Measurements from ENCODE around the gene ADGB.
"Not testable (repeated sequence)": the region's sequence is repeated elsewhere in the genome, so short reads cannot be mapped to it uniquely, and the experiment has no call there.

Gene ADGB

DNA sequence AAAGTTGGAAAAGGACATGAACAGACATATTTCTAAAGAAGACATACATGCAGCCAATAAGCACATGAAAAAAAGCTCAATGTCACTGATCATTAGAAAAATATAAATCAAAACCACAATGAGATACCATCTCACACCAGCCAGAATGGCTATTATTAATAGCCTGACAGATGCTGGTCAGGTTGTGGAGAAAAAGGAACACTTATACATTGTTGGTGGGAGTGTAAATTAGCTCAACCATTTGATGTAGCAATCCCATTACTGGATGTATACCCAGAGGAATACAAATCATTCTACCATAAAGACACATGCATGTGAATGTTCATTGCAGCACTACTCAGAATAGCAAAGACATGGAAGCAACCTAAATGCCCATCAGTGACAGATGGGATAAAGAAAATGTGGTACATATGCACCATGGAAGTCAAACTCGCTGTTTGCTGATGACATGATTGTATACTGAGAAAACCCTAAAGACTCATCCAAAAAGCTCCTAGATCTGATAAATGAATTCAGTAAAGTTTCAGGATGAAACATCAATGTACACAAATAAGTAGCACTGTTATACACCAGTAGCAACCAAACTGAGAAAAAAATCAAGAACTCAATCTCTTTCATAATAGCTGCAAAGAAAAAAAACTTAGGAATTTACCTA, 196.8 kb downstream of the ADGB start:
- no peak for TF ChIP-seq ZFX (IDR thresholded peaks at IDR 0.05; ENCODE audit: borderline replicate concordance)
- TF ChIP-seq, protein P1, sequence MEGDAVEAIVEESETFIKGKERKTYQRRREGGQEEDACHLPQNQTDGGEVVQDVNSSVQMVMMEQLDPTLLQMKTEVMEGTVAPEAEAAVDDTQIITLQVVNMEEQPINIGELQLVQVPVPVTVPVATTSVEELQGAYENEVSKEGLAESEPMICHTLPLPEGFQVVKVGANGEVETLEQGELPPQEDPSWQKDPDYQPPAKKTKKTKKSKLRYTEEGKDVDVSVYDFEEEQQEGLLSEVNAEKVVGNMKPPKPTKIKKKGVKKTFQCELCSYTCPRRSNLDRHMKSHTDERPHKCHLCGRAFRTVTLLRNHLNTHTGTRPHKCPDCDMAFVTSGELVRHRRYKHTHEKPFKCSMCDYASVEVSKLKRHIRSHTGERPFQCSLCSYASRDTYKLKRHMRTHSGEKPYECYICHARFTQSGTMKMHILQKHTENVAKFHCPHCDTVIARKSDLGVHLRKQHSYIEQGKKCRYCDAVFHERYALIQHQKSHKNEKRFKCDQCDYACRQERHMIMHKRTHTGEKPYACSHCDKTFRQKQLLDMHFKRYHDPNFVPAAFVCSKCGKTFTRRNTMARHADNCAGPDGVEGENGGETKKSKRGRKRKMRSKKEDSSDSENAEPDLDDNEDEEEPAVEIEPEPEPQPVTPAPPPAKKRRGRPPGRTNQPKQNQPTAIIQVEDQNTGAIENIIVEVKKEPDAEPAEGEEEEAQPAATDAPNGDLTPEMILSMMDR (IDR thresholded peaks at IDR 0.05) = no peak
- H3K27ac ChIP-seq = no peak overlapping the region

DNA sequence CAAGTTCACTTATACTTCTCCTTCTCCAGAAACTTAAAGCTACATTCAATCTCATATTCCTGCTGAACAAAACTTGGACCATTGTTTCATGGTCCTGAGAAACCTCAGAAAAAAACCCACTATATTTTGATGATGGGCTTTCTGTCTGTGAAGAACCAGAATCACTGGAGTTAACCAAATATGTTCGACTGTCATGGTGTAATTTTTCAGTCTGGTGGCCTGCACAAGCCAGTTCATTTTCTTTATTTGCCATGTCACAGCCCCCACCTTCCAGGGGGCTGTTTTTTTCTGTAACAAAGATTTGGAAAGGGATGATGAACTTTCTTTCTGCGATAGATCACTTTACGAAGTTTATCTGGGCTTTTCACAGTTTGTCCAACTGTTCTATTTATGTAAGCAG, 204.4 kb downstream of the ADGB start:
- H3K27ac ChIP-seq = not testable (repeated sequence)

DNA sequence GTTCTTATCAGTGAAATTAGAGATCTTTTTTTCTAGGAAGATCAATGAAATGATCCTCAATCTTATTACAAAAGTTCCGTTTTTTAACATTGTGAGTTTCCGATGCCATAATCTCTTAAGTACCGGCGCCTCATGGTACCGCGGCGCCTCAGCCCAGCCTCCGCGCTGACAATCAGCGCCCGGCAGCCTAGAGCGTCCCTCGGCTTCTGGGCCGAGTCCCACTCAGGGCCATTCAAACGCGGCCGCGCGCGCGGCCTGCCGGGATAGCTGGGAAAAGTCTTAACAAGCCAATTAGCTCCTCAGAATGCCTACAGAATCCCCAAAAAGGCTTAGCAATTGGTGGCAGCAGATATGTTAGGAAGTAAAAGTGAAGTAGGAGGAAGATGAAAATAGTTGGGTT, 204.8 kb downstream of the ADGB start:
- H3K27ac ChIP-seq = no peak overlapping the region
- TF ChIP-seq, protein P1 (IDR thresholded peaks at IDR 0.05) = no peak
- TF ChIP-seq ZFX (IDR thresholded peaks at IDR 0.05; ENCODE audit: borderline replicate concordance) = no peak

DNA sequence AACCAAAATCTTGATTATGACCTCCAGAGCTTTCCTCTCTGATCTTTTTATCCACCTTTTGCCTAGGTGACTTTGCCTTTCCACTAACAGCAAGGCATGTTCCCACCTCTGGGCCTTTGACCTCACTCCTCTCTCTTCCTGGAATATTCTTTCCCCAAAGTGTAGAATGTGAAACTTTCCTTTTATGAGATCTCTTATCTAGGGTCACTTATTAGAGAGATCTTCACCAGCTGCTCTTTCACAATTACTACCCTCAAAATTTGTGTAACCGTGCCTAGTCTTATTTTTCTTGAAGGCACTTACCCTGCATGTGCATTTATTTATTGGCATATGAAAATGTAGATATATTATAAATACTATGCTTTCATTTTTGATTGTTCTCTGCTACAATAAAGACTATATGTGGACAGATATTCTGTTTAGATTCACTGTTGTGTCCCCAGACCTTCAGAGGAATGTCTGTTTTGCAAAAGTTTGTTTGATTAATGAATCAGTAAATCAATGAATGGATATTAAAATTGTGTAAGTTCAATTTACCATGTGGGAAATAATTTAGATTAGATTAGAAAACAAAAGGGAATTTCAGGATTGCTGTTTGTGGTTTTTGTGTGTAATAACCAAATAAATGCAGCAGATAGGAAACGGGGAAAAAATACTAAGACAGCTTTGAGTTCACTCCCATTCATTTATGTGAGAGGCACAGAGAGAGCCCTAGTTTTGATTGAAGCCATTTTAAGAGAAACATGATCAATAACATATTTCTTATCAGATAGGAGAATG, 207.0 kb downstream of the ADGB start:
- TF ChIP-seq, protein P1 (IDR thresholded peaks at IDR 0.05) = no peak
- no peak for TF ChIP-seq ZFX (IDR thresholded peaks at IDR 0.05; ENCODE audit: borderline replicate concordance)
- H3K27ac ChIP-seq = no peak overlapping the region

DNA sequence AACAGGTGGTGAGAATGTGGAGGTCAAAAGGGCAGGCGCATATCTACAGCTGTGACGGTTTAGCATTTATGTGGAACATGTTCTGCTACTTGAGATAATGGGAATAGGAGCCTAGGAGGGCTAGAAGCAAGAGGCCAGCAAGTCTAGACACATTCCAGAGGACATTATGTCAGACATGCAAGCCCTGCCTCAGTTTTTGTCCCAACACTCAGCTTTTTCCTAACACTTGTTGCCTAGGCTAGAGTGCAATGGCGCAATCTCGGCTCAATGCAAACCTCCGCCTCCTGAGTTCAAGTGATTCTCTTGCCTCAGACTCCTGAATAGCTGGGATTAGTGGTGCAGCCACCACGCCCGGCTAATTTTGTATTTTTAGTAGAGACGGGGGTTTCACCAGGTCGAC, 210.2 kb downstream of the ADGB start:
- H3K27ac ChIP-seq = not testable (repeated sequence)

DNA sequence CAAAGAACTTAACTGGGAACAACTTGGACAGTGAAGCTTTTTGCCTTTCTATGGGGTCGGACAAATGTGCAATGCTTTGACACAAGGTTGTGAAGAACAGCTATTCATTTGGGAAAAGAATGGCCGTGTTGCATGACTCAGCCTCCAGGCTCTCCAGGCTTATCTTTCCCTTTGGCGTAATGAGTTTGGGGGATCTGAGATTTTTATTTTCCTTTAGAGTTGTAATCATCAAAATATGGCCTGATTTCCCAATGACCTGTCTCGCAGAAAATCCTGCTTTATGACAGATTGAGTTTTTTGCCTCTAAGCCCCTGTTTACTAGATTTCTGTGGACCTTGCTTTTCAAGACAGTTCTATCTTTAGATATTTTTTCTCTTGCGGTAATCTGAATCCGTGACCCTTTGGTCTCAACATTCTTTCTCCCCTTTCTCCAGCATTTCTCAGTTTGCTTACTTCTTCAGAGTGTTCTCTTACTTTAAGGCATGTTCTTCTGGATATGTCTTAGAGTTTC, 214.1 kb downstream of the ADGB start:
- not testable (repeated sequence) for H3K27ac ChIP-seq

DNA sequence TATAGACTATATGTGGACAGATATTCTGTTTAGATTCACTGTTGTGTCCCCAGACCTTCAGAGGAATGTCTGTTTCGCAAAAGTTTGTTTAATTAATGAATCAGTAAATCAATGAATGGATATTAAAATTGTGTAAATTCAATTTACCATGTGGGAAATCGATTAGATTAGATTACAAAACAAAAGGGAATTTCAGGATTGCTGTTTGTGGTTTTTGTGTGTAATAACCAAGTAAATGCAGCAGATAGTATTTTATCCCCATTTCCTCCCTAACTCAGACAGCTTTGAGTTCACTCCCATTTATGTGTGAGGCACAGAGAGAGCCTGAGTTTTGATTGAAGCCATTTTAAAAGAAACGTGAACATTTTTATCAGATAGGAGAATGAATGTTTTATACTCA, 214.8 kb downstream of the ADGB start:
- TF ChIP-seq, protein P1 (IDR thresholded peaks at IDR 0.05) = no peak
- TF ChIP-seq ZFX (IDR thresholded peaks at IDR 0.05; ENCODE audit: borderline replicate concordance) = no peak
- H3K27ac ChIP-seq = no peak overlapping the region

DNA sequence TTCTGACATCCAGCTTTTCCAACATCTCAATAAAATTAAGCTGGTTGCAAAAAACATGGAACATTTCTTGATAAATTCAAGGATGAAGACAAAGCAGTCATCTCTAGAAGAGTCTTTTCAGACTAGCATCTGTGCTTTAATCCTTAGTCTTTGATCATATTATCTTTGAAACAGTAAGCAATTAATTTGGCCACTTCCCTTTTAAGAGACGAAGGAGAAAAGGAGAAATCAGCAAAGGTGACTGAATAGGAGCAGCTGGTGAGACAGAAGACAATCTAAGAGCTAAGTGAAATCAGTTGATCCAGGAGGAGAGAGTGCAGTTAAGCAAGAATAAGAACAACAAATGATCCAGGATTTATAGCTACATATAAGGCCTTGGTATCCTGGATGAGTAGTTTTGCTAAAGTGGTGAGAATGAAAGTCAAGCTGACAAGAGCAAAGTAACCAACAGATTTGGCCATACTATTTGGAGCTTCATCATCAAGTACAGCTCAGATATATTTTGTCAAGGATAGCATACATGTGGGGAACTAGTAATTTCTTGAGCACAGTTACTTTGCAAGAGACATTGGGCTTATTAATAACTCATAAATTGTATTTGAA, 215.5 kb downstream of the ADGB start:
- no peak for TF ChIP-seq ZFX (IDR thresholded peaks at IDR 0.05; ENCODE audit: borderline replicate concordance)
- TF ChIP-seq, protein P1 (IDR thresholded peaks at IDR 0.05) = no peak
- no peak overlapping the region for H3K27ac ChIP-seq

DNA sequence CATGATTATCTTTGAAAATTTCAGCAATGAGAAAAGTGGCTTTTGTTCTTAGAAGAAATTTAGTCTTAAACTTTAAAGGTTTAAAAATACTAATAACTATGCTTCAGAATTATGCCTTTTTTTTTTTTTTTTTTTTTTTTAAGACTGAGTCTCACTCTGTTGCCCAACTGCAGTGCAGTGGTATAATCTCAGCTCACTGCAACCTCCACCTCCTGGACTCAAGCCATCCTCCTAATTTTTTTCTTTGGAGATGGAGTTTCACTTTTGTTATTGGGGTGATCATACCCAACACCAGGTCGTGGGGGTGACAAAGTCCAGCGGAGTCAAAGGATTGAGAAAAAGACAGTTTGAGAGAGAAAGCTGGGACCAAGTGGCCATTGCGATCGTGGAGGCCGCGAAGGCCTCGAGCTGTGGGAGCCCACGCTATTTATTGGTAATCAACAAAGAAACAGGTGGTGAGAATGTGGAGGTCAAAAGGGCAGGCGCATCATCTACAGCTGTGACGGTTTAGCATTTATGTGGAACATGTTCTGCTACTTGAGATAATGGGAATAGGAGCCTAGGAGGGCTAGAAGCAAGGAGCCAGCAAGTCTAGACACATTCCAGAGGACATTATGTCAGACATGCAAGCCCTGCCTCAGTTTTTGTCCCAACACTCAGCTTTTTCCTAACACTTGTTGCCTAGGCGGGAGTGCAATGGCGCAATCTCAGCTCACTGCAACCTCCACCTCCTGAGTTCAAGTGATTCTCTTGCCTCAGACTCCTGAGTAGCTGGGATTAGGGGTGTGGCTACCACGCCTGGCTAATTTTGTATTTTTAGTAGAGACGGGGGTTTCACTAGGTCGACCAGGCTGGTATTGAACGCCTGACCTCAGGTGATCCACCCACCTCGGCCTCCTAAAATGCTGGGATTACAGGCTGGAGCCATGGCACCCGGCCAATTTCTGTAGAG, 217.0 kb downstream of the ADGB start:
- H3K27ac ChIP-seq = not testable (repeated sequence)
